Stimulated activated CD8-positive, alpha-beta memory T cell treated with anti-CD3 and anti-CD28 coated beads, Interleukin-4, amount 100 ng/mL, for 24 hours (primary cell): Measurements from ENCODE around the gene MYOD1.

Experiments
- DNase-seq: peaks from one replicate; pipeline ENCODE4 v3.0.0-alpha.2; 2020; ENCODE audit warnings: low read depth

Gene MYOD1

GRCh38 chr11:17771415-17771814, 52.0 kb downstream of the MYOD1 start:
- no peak for DNase-seq
